SU-DHL-6 (cell line): ENCODE results near the gene RSPO1.

ENCODE experiments used
- H2AFZ ChIP-seq: fragments of 200-600 bp; sonication (generic); 2 replicates; pipeline ENCODE4 v1.6.1; 2014; ENCODE audit warnings: low read depth, mild to moderate bottlenecking, moderate library complexity, mixed read lengths, antibody characterized with exemption, low read length; ENCODE audit not compliant: severe bottlenecking
- H3F3A ChIP-seq: fragments of 200-600 bp; shearing (Covaris generic); 2 replicates; pipeline ENCODE4 v1.6.0; 2016; ENCODE audit warnings: antibody characterized with exemption, mild to moderate bottlenecking; ENCODE audit not compliant: insufficient read depth
- H3K27ac ChIP-seq: fragments of 200-600 bp; sonication (generic); 2 replicates; pipeline ENCODE4 v1.5.1; 2016; ENCODE audit warnings: low read depth, mild to moderate bottlenecking, low read length, moderate library complexity, mixed read lengths
- H3K27me3 ChIP-seq: fragments of 200-600 bp; sonication (generic), shearing (Covaris generic); 2 replicates; pipeline ENCODE4 v1.6.0; 2014; ENCODE audit warnings: mild to moderate bottlenecking, low read length
- H3K36me3 ChIP-seq: fragments of 200-600 bp; sonication (generic); 2 replicates; pipeline ENCODE4 v1.6.1; 2014; ENCODE audit warnings: mild to moderate bottlenecking, low read length, mixed read lengths
- H3K4me2 ChIP-seq: fragments of 300-600, 200-600 bp; shearing (Covaris generic), sonication (generic); 2 replicates; pipeline ENCODE4 v1.6.0; 2014; ENCODE audit warnings: low read length, low read depth, mild to moderate bottlenecking; ENCODE audit not compliant: poor library complexity, severe bottlenecking
- H3K4me3 ChIP-seq: fragments of 200-600 bp; sonication (generic); 2 replicates; pipeline ENCODE4 v1.5.1; 2014; ENCODE audit warnings: antibody characterized with exemption, low read length, mild to moderate bottlenecking, mixed read lengths; ENCODE audit not compliant: insufficient read depth, poor library complexity, severe bottlenecking
- H3K79me2 ChIP-seq: fragments of 200-600 bp; sonication (generic); 2 replicates; pipeline ENCODE4 v1.6.1; 2014; ENCODE audit warnings: mild to moderate bottlenecking, low read length, moderate library complexity; ENCODE audit not compliant: insufficient read depth
- H3K9ac ChIP-seq: fragments of 200-600 bp; sonication (generic); 2 replicates; pipeline ENCODE4 v1.7.0; 2014; ENCODE audit warnings: mild to moderate bottlenecking, low read length
- H3K9me2 ChIP-seq: fragments of 200-600 bp; sonication (generic); replicated peaks from 2 replicates; pipeline ENCODE4 v1.6.1; 2014; ENCODE audit warnings: low read length; ENCODE audit not compliant: insufficient read depth
- H3K9me3 ChIP-seq: fragments of 200-600 bp; sonication (generic); 2 replicates; pipeline ENCODE4 v1.6.1; 2014; ENCODE audit warnings: low read length, mixed read lengths; ENCODE audit not compliant: insufficient read depth
- H4K20me1 ChIP-seq: fragments of 200-600 bp; sonication (generic); 2 replicates; pipeline ENCODE4 v1.6.1; 2014; ENCODE audit warnings: low read depth, mild to moderate bottlenecking, antibody characterized with exemption, low read length, moderate library complexity, mixed read lengths
- EZH2phosphoT487 ChIP-seq: fragments of 200-600 bp; sonication (generic), shearing (Covaris generic); conservative IDR thresholded peaks from 2 replicates; pipeline ENCODE4 v1.6.1; 2018; ENCODE audit warnings: mild to moderate bottlenecking, antibody characterized with exemption, low read length, moderate library complexity, mixed read lengths
- TF ChIP-seq, protein P1 (sequence below): fragments of 200-600 bp; sonication (generic); IDR thresholded peaks from one replicate; pipeline ENCODE4 v1.5.1; 2017; ENCODE audit warnings: antibody characterized with exemption, mild to moderate bottlenecking, low read length, moderate library complexity; ENCODE audit not compliant: insufficient read depth, poor library complexity, severe bottlenecking

Gene RSPO1

GRCh38 chr1:37629726-37630425 lies 4.8 kb downstream of the RSPO1 start:
- no peaks in the 10 kb centered on the region for H3K79me2 ChIP-seq
- H3K9ac ChIP-seq: no peak overlapping the region
- no peak overlapping the region for H3K4me3 ChIP-seq
- no peak overlapping the region for H2AFZ ChIP-seq
- TF ChIP-seq EZH2phosphoT487: no peak
- TF ChIP-seq, protein P1, sequence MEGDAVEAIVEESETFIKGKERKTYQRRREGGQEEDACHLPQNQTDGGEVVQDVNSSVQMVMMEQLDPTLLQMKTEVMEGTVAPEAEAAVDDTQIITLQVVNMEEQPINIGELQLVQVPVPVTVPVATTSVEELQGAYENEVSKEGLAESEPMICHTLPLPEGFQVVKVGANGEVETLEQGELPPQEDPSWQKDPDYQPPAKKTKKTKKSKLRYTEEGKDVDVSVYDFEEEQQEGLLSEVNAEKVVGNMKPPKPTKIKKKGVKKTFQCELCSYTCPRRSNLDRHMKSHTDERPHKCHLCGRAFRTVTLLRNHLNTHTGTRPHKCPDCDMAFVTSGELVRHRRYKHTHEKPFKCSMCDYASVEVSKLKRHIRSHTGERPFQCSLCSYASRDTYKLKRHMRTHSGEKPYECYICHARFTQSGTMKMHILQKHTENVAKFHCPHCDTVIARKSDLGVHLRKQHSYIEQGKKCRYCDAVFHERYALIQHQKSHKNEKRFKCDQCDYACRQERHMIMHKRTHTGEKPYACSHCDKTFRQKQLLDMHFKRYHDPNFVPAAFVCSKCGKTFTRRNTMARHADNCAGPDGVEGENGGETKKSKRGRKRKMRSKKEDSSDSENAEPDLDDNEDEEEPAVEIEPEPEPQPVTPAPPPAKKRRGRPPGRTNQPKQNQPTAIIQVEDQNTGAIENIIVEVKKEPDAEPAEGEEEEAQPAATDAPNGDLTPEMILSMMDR: no peak
- H3K9me3 ChIP-seq: no peaks in the 10 kb centered on the region
- H3K4me2 ChIP-seq: no peak overlapping the region
- H3K9me2 ChIP-seq: no peaks in the 10 kb centered on the region
- no peaks in the 10 kb centered on the region for H3K36me3 ChIP-seq
- H3K27me3 ChIP-seq: no peaks in the 10 kb centered on the region
- H3F3A ChIP-seq: no peaks in the 10 kb centered on the region
- H3K27ac ChIP-seq: no peak overlapping the region
- no peaks in the 10 kb centered on the region for H4K20me1 ChIP-seq

GRCh38 chr1:37629008-37629407 lies 5.7 kb downstream of the RSPO1 start:
- Histone ChIP-seq H2AFZ (no peak overlapping the region), H4K20me1 (no peaks in the 10 kb centered on the region), H3K4me3 (no peak overlapping the region), H3K9me3 (no peaks in the 10 kb centered on the region), H3K4me2 (no peak overlapping the region), H3K27me3 (no peaks in the 10 kb centered on the region), H3K9ac (no peak overlapping the region), H3F3A (no peaks in the 10 kb centered on the region), H3K36me3 (no peaks in the 10 kb centered on the region), H3K27ac (no peak overlapping the region), H3K9me2 (no peaks in the 10 kb centered on the region), H3K79me2 (no peaks in the 10 kb centered on the region)
- TF ChIP-seq EZH2phosphoT487: no peak
- TF ChIP-seq, protein P1: no peak

GRCh38 chr1:37628026-37628556 lies 6.6 kb downstream of the RSPO1 start:
- Histone ChIP-seq H3K79me2 (no peaks in the 10 kb centered on the region), H3K9me3 (no peaks in the 10 kb centered on the region), H3K27me3 (no peaks in the 10 kb centered on the region), H3K36me3 (no peaks in the 10 kb centered on the region), H3K4me3 (no peak overlapping the region), H3K9me2 (no peaks in the 10 kb centered on the region), H3K27ac (no peak overlapping the region), H4K20me1 (no peaks in the 10 kb centered on the region), H3F3A (no peaks in the 10 kb centered on the region), H3K9ac (no peak overlapping the region), H2AFZ (no peak overlapping the region), H3K4me2 (no peak overlapping the region)
- TF ChIP-seq, protein P1: no peak
- no peak for TF ChIP-seq EZH2phosphoT487
